Measurements from ENCODE around the gene C16orf92.

DNA sequence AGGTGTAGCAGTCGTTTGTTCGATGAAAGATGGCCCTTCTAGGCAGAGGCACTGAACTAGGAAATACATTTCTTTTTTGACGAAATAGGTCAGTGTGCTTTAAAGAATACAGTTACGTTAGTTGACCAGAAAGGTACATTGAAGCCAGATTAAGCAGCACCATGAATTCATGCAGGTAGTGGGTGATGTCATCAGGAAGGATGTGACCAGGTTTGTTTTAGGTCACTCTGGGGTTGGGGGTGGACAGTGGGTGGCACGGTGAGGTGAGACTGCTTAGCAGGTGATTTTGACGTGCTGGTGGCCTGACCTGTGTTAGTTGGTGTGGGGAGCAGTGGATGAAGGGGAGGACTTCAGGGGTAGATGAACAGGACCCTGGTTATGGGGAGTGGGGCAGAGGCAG is 23.4 kb upstream of the C16orf92 start:
- TF ChIP-seq, protein P1, sequence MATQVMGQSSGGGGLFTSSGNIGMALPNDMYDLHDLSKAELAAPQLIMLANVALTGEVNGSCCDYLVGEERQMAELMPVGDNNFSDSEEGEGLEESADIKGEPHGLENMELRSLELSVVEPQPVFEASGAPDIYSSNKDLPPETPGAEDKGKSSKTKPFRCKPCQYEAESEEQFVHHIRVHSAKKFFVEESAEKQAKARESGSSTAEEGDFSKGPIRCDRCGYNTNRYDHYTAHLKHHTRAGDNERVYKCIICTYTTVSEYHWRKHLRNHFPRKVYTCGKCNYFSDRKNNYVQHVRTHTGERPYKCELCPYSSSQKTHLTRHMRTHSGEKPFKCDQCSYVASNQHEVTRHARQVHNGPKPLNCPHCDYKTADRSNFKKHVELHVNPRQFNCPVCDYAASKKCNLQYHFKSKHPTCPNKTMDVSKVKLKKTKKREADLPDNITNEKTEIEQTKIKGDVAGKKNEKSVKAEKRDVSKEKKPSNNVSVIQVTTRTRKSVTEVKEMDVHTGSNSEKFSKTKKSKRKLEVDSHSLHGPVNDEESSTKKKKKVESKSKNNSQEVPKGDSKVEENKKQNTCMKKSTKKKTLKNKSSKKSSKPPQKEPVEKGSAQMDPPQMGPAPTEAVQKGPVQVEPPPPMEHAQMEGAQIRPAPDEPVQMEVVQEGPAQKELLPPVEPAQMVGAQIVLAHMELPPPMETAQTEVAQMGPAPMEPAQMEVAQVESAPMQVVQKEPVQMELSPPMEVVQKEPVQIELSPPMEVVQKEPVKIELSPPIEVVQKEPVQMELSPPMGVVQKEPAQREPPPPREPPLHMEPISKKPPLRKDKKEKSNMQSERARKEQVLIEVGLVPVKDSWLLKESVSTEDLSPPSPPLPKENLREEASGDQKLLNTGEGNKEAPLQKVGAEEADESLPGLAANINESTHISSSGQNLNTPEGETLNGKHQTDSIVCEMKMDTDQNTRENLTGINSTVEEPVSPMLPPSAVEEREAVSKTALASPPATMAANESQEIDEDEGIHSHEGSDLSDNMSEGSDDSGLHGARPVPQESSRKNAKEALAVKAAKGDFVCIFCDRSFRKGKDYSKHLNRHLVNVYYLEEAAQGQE (IDR thresholded peaks at IDR 0.05; ENCODE audit: unreplicated experiment): no peak
- TF ChIP-seq, protein P2, sequence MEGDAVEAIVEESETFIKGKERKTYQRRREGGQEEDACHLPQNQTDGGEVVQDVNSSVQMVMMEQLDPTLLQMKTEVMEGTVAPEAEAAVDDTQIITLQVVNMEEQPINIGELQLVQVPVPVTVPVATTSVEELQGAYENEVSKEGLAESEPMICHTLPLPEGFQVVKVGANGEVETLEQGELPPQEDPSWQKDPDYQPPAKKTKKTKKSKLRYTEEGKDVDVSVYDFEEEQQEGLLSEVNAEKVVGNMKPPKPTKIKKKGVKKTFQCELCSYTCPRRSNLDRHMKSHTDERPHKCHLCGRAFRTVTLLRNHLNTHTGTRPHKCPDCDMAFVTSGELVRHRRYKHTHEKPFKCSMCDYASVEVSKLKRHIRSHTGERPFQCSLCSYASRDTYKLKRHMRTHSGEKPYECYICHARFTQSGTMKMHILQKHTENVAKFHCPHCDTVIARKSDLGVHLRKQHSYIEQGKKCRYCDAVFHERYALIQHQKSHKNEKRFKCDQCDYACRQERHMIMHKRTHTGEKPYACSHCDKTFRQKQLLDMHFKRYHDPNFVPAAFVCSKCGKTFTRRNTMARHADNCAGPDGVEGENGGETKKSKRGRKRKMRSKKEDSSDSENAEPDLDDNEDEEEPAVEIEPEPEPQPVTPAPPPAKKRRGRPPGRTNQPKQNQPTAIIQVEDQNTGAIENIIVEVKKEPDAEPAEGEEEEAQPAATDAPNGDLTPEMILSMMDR (conservative IDR thresholded peaks at IDR 0.05; ENCODE audit: low read depth in 2 of 2): no peak
- TF ChIP-seq EZH2 (IDR thresholded peaks at IDR 0.05; ENCODE audit: low read depth, unreplicated experiment) (no peak), CREB1 (CRISPR knock-in tag; IDR thresholded peaks at IDR 0.05; ENCODE audit: low read depth) (no peak), EZH2phosphoT487 (IDR thresholded peaks at IDR 0.05; ENCODE audit: unreplicated experiment) (no peak), ZNF114 (CRISPR knock-in tag; IDR thresholded peaks at IDR 0.05) (no peak), POLR2AphosphoS5 (IDR thresholded peaks at IDR 0.05; ENCODE audit: low read depth) (no peak), JUNB (IDR thresholded peaks at IDR 0.05; ENCODE audit: unreplicated experiment) (no peak)
- TF ChIP-seq, protein P3, sequence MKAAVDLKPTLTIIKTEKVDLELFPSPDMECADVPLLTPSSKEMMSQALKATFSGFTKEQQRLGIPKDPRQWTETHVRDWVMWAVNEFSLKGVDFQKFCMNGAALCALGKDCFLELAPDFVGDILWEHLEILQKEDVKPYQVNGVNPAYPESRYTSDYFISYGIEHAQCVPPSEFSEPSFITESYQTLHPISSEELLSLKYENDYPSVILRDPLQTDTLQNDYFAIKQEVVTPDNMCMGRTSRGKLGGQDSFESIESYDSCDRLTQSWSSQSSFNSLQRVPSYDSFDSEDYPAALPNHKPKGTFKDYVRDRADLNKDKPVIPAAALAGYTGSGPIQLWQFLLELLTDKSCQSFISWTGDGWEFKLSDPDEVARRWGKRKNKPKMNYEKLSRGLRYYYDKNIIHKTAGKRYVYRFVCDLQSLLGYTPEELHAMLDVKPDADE (IDR thresholded peaks at IDR 0.05): no peak
